Subcutaneous abdominal adipose tissue (tissue), 5 donors: ENCODE data around the gene PLXNA4.

Experiments used
- H3K27ac ChIP-seq: one replicate; pipeline ENCODE4 v1.7.0; 2013; ENCODE audit warnings: low read depth, mild to moderate bottlenecking, inconsistent platforms, low read length, moderate library complexity
- H3K27me3 ChIP-seq, 5 donors: one replicate each; pipeline ENCODE4 v1.7.0; 2013; ENCODE audit warnings: low read length in 5 of 5, inconsistent platforms in 1 of 5; ENCODE audit not compliant: control insufficient read depth in 5 of 5, insufficient read depth in 4 of 5
- H3K36me3 ChIP-seq, 5 donors: one replicate each; pipeline ENCODE4 v1.7.0; 2013; ENCODE audit warnings: low read length in 5 of 5; ENCODE audit not compliant: control insufficient read depth in 5 of 5, insufficient read depth in 5 of 5
- H3K4me1 ChIP-seq, 5 donors: one replicate each; pipeline ENCODE4 v1.7.0; 2013; ENCODE audit warnings: low read length in 5 of 5, mild to moderate bottlenecking in 3 of 5, moderate library complexity in 1 of 5; ENCODE audit not compliant: control insufficient read depth in 5 of 5, insufficient read depth in 5 of 5
- H3K4me3 ChIP-seq, 5 donors: one replicate each; pipeline ENCODE4 v1.7.0; 2013; ENCODE audit warnings: low read length in 5 of 5, low read depth in 1 of 5
- H3K9ac ChIP-seq, 5 donors: one replicate each; pipeline ENCODE4 v1.7.0; 2013; ENCODE audit warnings: low read length in 5 of 5, mild to moderate bottlenecking in 4 of 5, moderate library complexity in 3 of 5
- H3K9me3 ChIP-seq, 5 donors: one replicate each; pipeline ENCODE4 v1.7.0; 2013; ENCODE audit warnings: low read length in 5 of 5; ENCODE audit not compliant: control insufficient read depth in 5 of 5
- donor health status: healthy.
- donor health status: healthy.
- donor health status: healthy.
- donor health status: healthy.
- donor health status: healthy.

The PLXNA4 gene

GRCh38 chr7:132410385-132410784 is 165.9 kb downstream of the PLXNA4 start:
- Histone ChIP-seq H3K4me3 (peak overlapping the region in 1 of 5 donors; percentile 15), H3K27ac (peak overlapping the region; percentile 43), H3K9ac (no peak overlapping the region), H3K27me3 (no peaks in the 10 kb centered on the region), H3K4me1 (peaks cover 7 to 49% (median 41%) of the 10 kb centered on the region in 5 donors), H3K36me3 (no peaks in the 10 kb centered on the region), H3K9me3 (no peaks in the 10 kb centered on the region)

GRCh38 chr7:132407764-132408163 is 168.5 kb downstream of the PLXNA4 start:
- Histone ChIP-seq H3K27ac (peak overlapping the region; percentile 0), H3K9me3 (no peaks in the 10 kb centered on the region), H3K4me3 (no peak overlapping the region), H3K9ac (no peak overlapping the region), H3K36me3 (no peaks in the 10 kb centered on the region), H3K27me3 (no peaks in the 10 kb centered on the region), H3K4me1 (peaks cover 12 to 59% (median 51%) of the 10 kb centered on the region in 5 donors)

- Histone ChIP-seq H3K9ac (no peak overlapping the region), H3K27me3 (no peaks in the 10 kb centered on the region), H3K4me3 (no peak overlapping the region), H3K9me3 (no peaks in the 10 kb centered on the region), H3K27ac (no peak overlapping the region), H3K36me3 (no peaks in the 10 kb centered on the region), H3K4me1 (peaks cover 12 to 77% (median 65%) of the 10 kb centered on the region in 5 donors)
Observed at GRCh38 chr7:132406039-132406438, 170.2 kb downstream of the PLXNA4 start.

GRCh38 chr7:132404261-132404660 is 172.0 kb downstream of the PLXNA4 start:
- no peaks in the 10 kb centered on the region for H3K27me3 ChIP-seq
- H3K4me1 ChIP-seq: peaks cover 15 to 79% (median 67%) of the 10 kb centered on the region in 5 donors
- peak overlapping the region; percentile 90 for H3K27ac ChIP-seq
- peak overlapping the region in 2 of 5 donors; percentile 28 to 62 for H3K9ac ChIP-seq
- no peaks in the 10 kb centered on the region for H3K9me3 ChIP-seq
- H3K4me3 ChIP-seq: peak overlapping the region in 1 of 5 donors; percentile 8
- H3K36me3 ChIP-seq: no peaks in the 10 kb centered on the region

- Histone ChIP-seq H3K27ac (peak overlapping the region; percentile 90), H3K27me3 (no peaks in the 10 kb centered on the region)
Observed at GRCh38 chr7:132403465-132404110, 172.7 kb downstream of the PLXNA4 start.

GRCh38 chr7:132402751-132403245 is 173.5 kb downstream of the PLXNA4 start:
- Histone ChIP-seq H3K36me3 (no peaks in the 10 kb centered on the region), H3K9ac (peak overlapping the region; percentile 9 to 67 (median 21)), H3K4me1 (peaks cover 15 to 69% (median 59%) of the 10 kb centered on the region in 5 donors), H3K4me3 (peak overlapping the region in 1 of 5 donors; percentile 8), H3K9me3 (no peaks in the 10 kb centered on the region), H3K27me3 (no peaks in the 10 kb centered on the region), H3K27ac (peak overlapping the region; percentile 90)

More at GRCh38 chr7:132403465-132404110, 172.7 kb downstream of the PLXNA4 start:
- Histone ChIP-seq H3K36me3 (no peaks in the 10 kb centered on the region), H3K9ac (peak overlapping the region; percentile 21 to 67 (median 51)), H3K9me3 (no peaks in the 10 kb centered on the region), H3K4me1 (peaks cover 15 to 76% (median 64%) of the 10 kb centered on the region in 5 donors), H3K4me3 (peak overlapping the region in 4 of 5 donors; percentile 6 to 20 (median 7))

- H3K36me3 ChIP-seq: no peaks in the 10 kb centered on the region
- H3K27me3 ChIP-seq: no peaks in the 10 kb centered on the region
- H3K4me3 ChIP-seq: no peak overlapping the region
- H3K9me3 ChIP-seq: no peaks in the 10 kb centered on the region
- peak overlapping the region; percentile 90 for H3K27ac ChIP-seq
- no peak overlapping the region for H3K9ac ChIP-seq
- peaks cover 13 to 62% (median 52%) of the 10 kb centered on the region in 5 donors for H3K4me1 ChIP-seq
Observed at GRCh38 chr7:132402096-132402495, 174.2 kb downstream of the PLXNA4 start.

GRCh38 chr7:132400561-132401142 is 175.6 kb downstream of the PLXNA4 start:
- Histone ChIP-seq H3K9ac (peak overlapping the region in 2 of 5 donors; percentile 17 to 36), H3K27ac (peak overlapping the region; percentile 90)

GRCh38 chr7:132399367-132399766 is 176.9 kb downstream of the PLXNA4 start:
- H3K27me3 ChIP-seq: no peaks in the 10 kb centered on the region
- H3K4me1 ChIP-seq: peaks cover 17 to 62% (median 51%) of the 10 kb centered on the region in 5 donors
- no peaks in the 10 kb centered on the region for H3K9me3 ChIP-seq
- H3K4me3 ChIP-seq: no peak overlapping the region
- H3K9ac ChIP-seq: no peak overlapping the region
- H3K36me3 ChIP-seq: no peaks in the 10 kb centered on the region
- no peak overlapping the region for H3K27ac ChIP-seq

More at GRCh38 chr7:132400561-132401142, 175.6 kb downstream of the PLXNA4 start:
- no peaks in the 10 kb centered on the region for H3K9me3 ChIP-seq
- no peaks in the 10 kb centered on the region for H3K27me3 ChIP-seq
- H3K4me3 ChIP-seq: no peak overlapping the region
- peaks cover 13 to 57% (median 48%) of the 10 kb centered on the region in 5 donors for H3K4me1 ChIP-seq
- H3K36me3 ChIP-seq: no peaks in the 10 kb centered on the region
